K562 (cell line): ENCODE measurements around the gene UNC119B. TPM values are rescaled to one million over a fixed set of nuclear protein-coding genes. Genes with fewer than 3 reads are reported as not detected.

ENCODE experiments used
- ATAC-seq: fragments of 200-7000 bp; cut with Tn5 transposase; 3 replicates; pipeline ENCODE4 v1.9.1; 2020; ENCODE audit warnings: moderate library complexity
- BruUV-seq: library from RNA; stranded (reverse); fragments of 400-500 nt; replicated peaks from 2 replicates; lab custom pipeline; 2021; lab: Mats Ljungman, UMichigan
- CTCF ChIA-PET: fragments of 300-600 bp; formaldehyde crosslinking; extraction: SDS; loops from one replicate; lab custom pipeline; 2021; ENCODE audit warnings: low intra/inter-chr PET ratio; lab: Yijun Ruan, JAX
- POLR2A ChIA-PET: fragments of 300-600, 350-650 bp; sonication (Branson Sonifier 250); formaldehyde crosslinking; extraction: SDS; loops from one replicate; lab custom pipeline; 2021; ENCODE audit warnings: antibody characterized with exemption, inconsistent platforms; lab: Yijun Ruan, JAX
- DNase-seq, 4 experiments: peaks; one replicate each; pipeline versions ENCODE4 v3.0.0 to v3.0.0-alpha.2; 2011 to 2018; ENCODE audit warnings: low spot score in 3 of 4, mixed read lengths in 3 of 4; ENCODE audit errors: extremely low read depth in 1 of 4
- FAIRE-seq: peaks from 2 replicates; lab custom pipeline; 2011; peaks lifted over from hg19 to GRCh38; lab: Jason Lieb, UNC
- H2AFZ ChIP-seq: 2 replicates; pipeline ENCODE4 v1.6.0; 2011; ENCODE audit warnings: low read depth, low read length, control low read depth, inconsistent platforms
- H3K27ac ChIP-seq: fragments of 200-600 bp; 3 replicates; pipeline ENCODE4 v1.8.0; 2011; ENCODE audit warnings: low read depth, mild to moderate bottlenecking, control low read depth, inconsistent platforms, low read length, moderate library complexity, mixed read lengths; ENCODE audit errors: extremely low read depth
- H3K27me3 ChIP-seq, 2 experiments: fragments of 300-600 bp in 1 of 2; 2 replicates in 1 of 2; 3 replicates in 1 of 2; pipeline versions ENCODE4 v1.6.0 to v1.8.0; 2011; ENCODE audit warnings: inconsistent platforms in 2 of 2, low read length in 2 of 2, mild to moderate bottlenecking in 1 of 2, mixed read lengths in 1 of 2, moderate library complexity in 1 of 2; ENCODE audit not compliant: control insufficient read depth in 2 of 2, insufficient read depth in 2 of 2
- H3K36me3 ChIP-seq: fragments of 300-600 bp; 3 replicates; pipeline ENCODE4 v1.8.0; 2011; ENCODE audit warnings: mild to moderate bottlenecking, low read length, inconsistent platforms; ENCODE audit not compliant: control insufficient read depth, insufficient read depth
- H3K4me1 ChIP-seq, 2 experiments: fragments of 200-600 bp in 1 of 2; replicated peaks in 1 of 2; 2 replicates in 1 of 2; 3 replicates in 1 of 2; pipeline versions ENCODE4 v1.5.1 to v1.8.0; 2011; ENCODE audit warnings: inconsistent platforms in 2 of 2, low read length in 2 of 2, mild to moderate bottlenecking in 1 of 2, mixed read lengths in 1 of 2, moderate library complexity in 1 of 2; ENCODE audit not compliant: control insufficient read depth in 2 of 2, insufficient read depth in 2 of 2
- H3K4me2 ChIP-seq: 2 replicates; pipeline ENCODE4 v1.6.1; 2011; ENCODE audit warnings: low read length, control low read depth, inconsistent platforms, mixed read lengths; ENCODE audit not compliant: insufficient read depth
- H3K4me3 ChIP-seq: fragments of 200-600 bp; sonication (generic), shearing (Covaris generic); 2 replicates; pipeline ENCODE4 v1.5.1; 2016; ENCODE audit warnings: control low read depth, inconsistent platforms
- H3K79me2 ChIP-seq: fragments of 200-600 bp; 3 replicates; pipeline ENCODE4 v1.8.0; 2011; ENCODE audit warnings: low read length, inconsistent platforms; ENCODE audit not compliant: control insufficient read depth, insufficient read depth
- H3K9ac ChIP-seq, 2 experiments: 2 replicates each; pipeline versions ENCODE4 v1.6.0 to v1.6.1; 2011; ENCODE audit warnings: low read depth in 2 of 2, low read length in 2 of 2, control low read depth in 1 of 2, inconsistent platforms in 1 of 2, mild to moderate bottlenecking in 1 of 2, mixed read lengths in 1 of 2; ENCODE audit not compliant: insufficient read depth in 1 of 2
- H3K9me1 ChIP-seq: one replicate; pipeline ENCODE4 v1.6.0; 2011; ENCODE audit warnings: inconsistent platforms, mild to moderate bottlenecking, low read length, moderate library complexity; ENCODE audit not compliant: control insufficient read depth, insufficient read depth
- H3K9me3 ChIP-seq: replicated peaks from 2 replicates; pipeline ENCODE4 v1.5.1; 2011; ENCODE audit warnings: low read depth, low read length, inconsistent platforms; ENCODE audit not compliant: control insufficient read depth, insufficient read depth
- H4K20me1 ChIP-seq: replicated peaks from 2 replicates; pipeline ENCODE4 v1.6.1; 2011; ENCODE audit warnings: low read length, inconsistent platforms, mixed read lengths; ENCODE audit not compliant: control insufficient read depth, insufficient read depth
- CBFA2T2 ChIP-seq: fragments of 450-650 bp; conservative IDR thresholded peaks from 2 replicates; pipeline ENCODE4 v1.6.1; 2017; ENCODE audit warnings: mild to moderate bottlenecking
- HMGN3 ChIP-seq: IDR thresholded peaks from 2 replicates; pipeline ENCODE4 v1.6.1; 2011; ENCODE audit warnings: borderline replicate concordance, low read depth, mild to moderate bottlenecking, mixed read lengths, low read length; ENCODE audit not compliant: insufficient read length; ENCODE audit errors: extremely low read depth
- IRF2 ChIP-seq: sonication (generic); formaldehyde crosslinking; IDR thresholded peaks from 2 replicates; pipeline ENCODE4 v1.8.1; 2022; ENCODE audit warnings: mild to moderate bottlenecking, missing genetic modification reagents
- MAFF ChIP-seq: IDR thresholded peaks from 2 replicates; pipeline ENCODE4 v1.6.1; 2012; ENCODE audit warnings: low read length, improper control_type of control experiment
- MBD1 ChIP-seq: fragments of 250-450 bp; sonication (Bioruptor Pico); IDR thresholded peaks from 2 replicates; pipeline ENCODE4 v1.8.0; 2022; ENCODE audit warnings: inconsistent platforms
- STAT6 ChIP-seq: sonication (generic); formaldehyde crosslinking; IDR thresholded peaks from 2 replicates; pipeline ENCODE4 v1.8.1; 2023; ENCODE audit warnings: mild to moderate bottlenecking, missing genetic modification reagents
- ZNF316 ChIP-seq: fragments of 450-650 bp; IDR thresholded peaks from 2 replicates; pipeline ENCODE4 v1.6.1; 2016
- WGBS: fragments of 100-300 bp; shearing (Covaris generic); methylation state at CpG from one replicate; pipeline ENCODE4 v1.1.6; 2016; ENCODE audit warnings: low coverage, mixed read lengths; ENCODE audit not compliant: insufficient coverage; ENCODE audit errors: missing lambda C conversion rate; 5-methylcytosine and 5-hydroxymethylcytosine counted together
- in situ Hi-C: fragments of 300-500 bp; cut with MboI; formaldehyde crosslinking; loops from 4 replicates; pipeline ENCODE4 v1.15.0; 2018; ENCODE audit warnings: inconsistent platforms, mixed read lengths
- intact Hi-C: fragments of 100-400 bp; cut with micrococcal nuclease; formaldehyde crosslinking; loops from 2 replicates; pipeline ENCODE4 v1.14.2; 2022
- polyA plus RNA-seq, 8 experiments: library from polyadenylated mRNA; depleted of rRNA in 4 of 8; stranded (reverse) in 5 of 8; unstranded in 3 of 8; fragments of >200 nt; fragmentation: Nextera tagmentation in 2 of 8; fragmentation: Illumina TruSeq in 1 of 8; extraction: Ambion mirVana in 2 of 8; extraction: Trizol in 1 of 8; gene quantifications; 2 replicates each; pipeline versions ENCODE4 v1.2.1 to v1.2.3, GENCODE V29; 2011 to 2014; ENCODE audit warnings: inconsistent platforms in 1 of 8, missing spikeins in 1 of 8
- total RNA-seq, 7 experiments: library from RNA; depleted of rRNA in 6 of 7; stranded (reverse); fragments of >200 nt in 6 of 7; fragmentation: Illumina TruSeq in 2 of 7; extraction: Trizol in 2 of 7; gene quantifications; 2 replicates each; pipeline versions ENCODE4 v1.2.1 to v1.2.3, GENCODE V29; 2011 to 2021; ENCODE audit warnings: low replicate concordance in 1 of 7

The UNC119B gene
- total and polyA plus RNA-seq, 9 of the 15 experiments (the other 6 are each of a cell fraction or from before 2014, with no cell fraction given) = 4.0 to 34.5 (median 15.1) TPM

GRCh38 chr12:120767071-120768024, 57.1 kb downstream of the UNC119B start:
- Histone ChIP-seq H3K9ac (no peak overlapping the region), H3K27me3 (no peaks in the 10 kb centered on the region), H2AFZ (no peak overlapping the region), H3K27ac (no peak overlapping the region), H3K4me2 (no peak overlapping the region), H3K9me3 (no peaks in the 10 kb centered on the region), H3K9me1 (no peaks in the 10 kb centered on the region), H4K20me1 (no peaks in the 10 kb centered on the region), H3K79me2 (no peaks in the 10 kb centered on the region), H3K4me1 (peaks cover 0 to 5% of the 10 kb centered on the region in 2 experiments; a peak in 2 of 5 replicates), H3K4me3 (no peak overlapping the region), H3K36me3 (peaks cover 45% of the 10 kb centered on the region)
- 85% methylated on average over 11 of the region's 11 CpGs for WGBS
- TF ChIP-seq CBFA2T2 (no peak), HMGN3 (no peak), IRF2 (CRISPR knock-in tag) (no peak), ZNF316 (no peak), MAFF (no peak), STAT6 (CRISPR knock-in tag) (no peak), MBD1 (no peak)
- DNase-seq (no peak), FAIRE-seq (no peak), ATAC-seq (no peak)
- intact Hi-C loops (no loop called here), in situ Hi-C loops (no loop called here)
- POLR2A ChIA-PET = interaction anchor here (0.6 kb wide), 1 partner anchor 215 kb away, joined by 4 read pairs; no protein-coding TSS in a partner anchor
- no TSS peak for BruUV-seq
- CTCF ChIA-PET = interaction anchor here (0.6 kb wide), 1 partner anchor 400 kb away, joined by 4 read pairs; no protein-coding TSS in a partner anchor
